ENCODE data around the gene RNF207.
A peak's percentile ranks its signal among the peaks of the same experiment; 100 is the strongest.

Gene RNF207

DNA sequence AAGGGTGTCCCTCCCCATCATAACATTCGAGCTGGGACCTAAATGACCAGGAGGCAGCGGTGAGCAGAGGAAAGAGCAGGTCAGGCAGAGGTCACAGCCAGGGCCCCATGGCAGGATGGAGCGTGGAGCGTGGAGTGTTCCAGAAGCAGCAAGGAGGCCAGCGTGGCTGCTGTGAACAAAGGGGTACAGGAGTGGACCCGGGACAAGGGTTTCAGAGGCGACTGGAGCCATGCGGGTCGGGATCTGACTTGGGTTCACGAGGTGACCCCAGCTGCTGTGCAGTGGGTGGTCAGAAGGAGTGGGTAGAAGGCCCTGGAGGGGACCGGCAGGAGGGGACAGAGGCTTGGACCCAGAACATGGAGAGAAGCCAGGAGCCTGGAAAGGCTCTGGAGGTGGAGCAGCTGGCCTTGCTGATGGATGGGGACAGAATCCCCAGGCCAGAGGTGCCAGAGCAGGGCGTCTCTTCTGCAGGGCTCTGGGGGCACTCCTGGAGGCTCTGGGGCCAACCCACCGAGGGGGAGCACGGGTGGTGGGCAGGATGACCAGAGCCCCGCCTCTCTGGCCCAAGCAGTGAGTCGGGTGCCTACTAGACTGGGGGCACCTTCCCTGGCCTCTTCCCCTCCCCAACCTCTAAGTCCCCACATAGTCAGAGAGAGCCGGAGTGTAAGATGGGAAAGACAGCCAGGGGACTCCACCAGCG lies 28.1 kb upstream of the RNF207 start:
- H3K4me1 ChIP-seq (ENCODE audit: insufficient read depth, low read length) = peaks cover 3% of the 10 kb centered on the region; the same call in 1 of the 2 replicates
- H3K27ac ChIP-seq (ENCODE audit: low read length) = no peak overlapping the region
- H3K9ac ChIP-seq (ENCODE audit: low read depth, low read length) = no peak overlapping the region
- no peaks in the 10 kb centered on the region for H3K36me3 ChIP-seq (ENCODE audit: insufficient read depth, low read depth, low read length)
- H3K9me3 ChIP-seq (ENCODE audit: insufficient read depth, low read depth, low read length) = no peaks in the 10 kb centered on the region; the same call in none of the 2 replicates
- H3K4me3 ChIP-seq (ENCODE audit: low read length) = no peak overlapping the region
- H3K27me3 ChIP-seq (ENCODE audit: insufficient read depth, low read length) = peaks cover 74% of the 10 kb centered on the region

- peaks cover 7% of the 10 kb centered on the region for H3K4me1 ChIP-seq (ENCODE audit: insufficient read depth, low read length)
- H3K9me3 ChIP-seq (ENCODE audit: insufficient read depth, low read depth, low read length) = no peaks in the 10 kb centered on the region; the same call in none of the 2 replicates
- H3K9ac ChIP-seq (ENCODE audit: low read depth, low read length) = no peak overlapping the region
- peak overlapping the region; percentile 33; the same call in 1 of the 2 replicates for H3K4me3 ChIP-seq (ENCODE audit: low read length)
- H3K36me3 ChIP-seq (ENCODE audit: insufficient read depth, low read depth, low read length) = no peaks in the 10 kb centered on the region
- peaks cover 85% of the 10 kb centered on the region for H3K27me3 ChIP-seq (ENCODE audit: insufficient read depth, low read length)
- no peak overlapping the region for H3K27ac ChIP-seq (ENCODE audit: low read length)
Observed at GRCh38 chr1:6178751-6179563, 27.0 kb upstream of the RNF207 start.

DNA sequence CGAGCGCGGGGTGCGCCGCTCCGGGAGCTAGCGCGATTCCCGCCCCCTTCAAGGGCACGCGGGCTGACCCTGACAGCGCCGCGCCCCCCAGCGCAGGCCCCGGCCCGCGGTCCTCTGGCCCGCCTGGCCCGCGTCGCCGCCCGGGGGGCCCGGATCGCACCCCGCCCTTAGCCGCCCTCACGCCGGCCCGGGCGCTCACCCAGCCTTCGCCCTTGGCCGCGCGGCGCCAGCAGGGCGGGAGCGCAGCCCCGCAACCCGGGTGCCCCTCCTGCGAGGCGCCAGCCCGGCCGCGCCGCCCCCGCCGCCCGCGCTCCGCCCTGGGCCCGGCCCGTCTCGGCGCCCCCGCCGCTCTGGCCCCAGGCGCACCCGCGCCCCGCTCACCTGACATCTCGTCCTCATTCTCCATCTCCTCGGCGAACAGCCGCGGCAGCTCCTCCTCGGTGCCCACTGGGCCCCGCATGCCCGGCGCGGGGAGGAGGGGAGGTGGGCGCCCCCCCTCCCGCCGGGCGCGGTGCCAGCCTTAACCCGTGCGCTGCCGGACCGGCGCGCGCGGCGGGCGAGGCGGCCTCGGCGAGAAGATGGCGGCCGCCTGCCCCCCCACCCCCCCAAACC lies 26.2 kb upstream of the RNF207 start:
- H3K9ac ChIP-seq (ENCODE audit: low read depth, low read length) = no peak overlapping the region
- no peak overlapping the region; the same call in 1 of the 2 replicates for H3K4me3 ChIP-seq (ENCODE audit: low read length)
- H3K27ac ChIP-seq (ENCODE audit: low read length) = no peak overlapping the region
- peaks cover 86% of the 10 kb centered on the region for H3K27me3 ChIP-seq (ENCODE audit: insufficient read depth, low read length)
- H3K4me1 ChIP-seq (ENCODE audit: insufficient read depth, low read length) = peaks cover 7% of the 10 kb centered on the region
- H3K36me3 ChIP-seq (ENCODE audit: insufficient read depth, low read depth, low read length) = peaks cover 4% of the 10 kb centered on the region
- H3K9me3 ChIP-seq (ENCODE audit: insufficient read depth, low read depth, low read length) = no peaks in the 10 kb centered on the region; the same call in none of the 2 replicates

- no peak within 1 kb of the TSS for H3K27ac ChIP-seq (ENCODE audit: low read length)
- no peaks in the 10 kb centered on the region; the same call in 1 of the 2 replicates for H3K9me3 ChIP-seq (ENCODE audit: insufficient read depth, low read depth, low read length)
- H3K9ac ChIP-seq (ENCODE audit: low read depth, low read length) = no peak within 1 kb of the TSS
- H3K27me3 ChIP-seq (ENCODE audit: insufficient read depth, low read length) = peaks cover 85% of the 10 kb centered on the region
- H3K4me1 ChIP-seq (ENCODE audit: insufficient read depth, low read length) = peaks cover 7% of the 10 kb centered on the region
- peak within 1 kb of the TSS; percentile 45; the same call in 1 of the 2 replicates for H3K4me3 ChIP-seq (ENCODE audit: low read length)
- peaks cover 10% of the 10 kb centered on the region for H3K36me3 ChIP-seq (ENCODE audit: insufficient read depth, low read depth, low read length)
Observed at GRCh38 chr1:6180268-6180706, 25.6 kb upstream of the RNF207 start, which contains the start of gene CHD5. CHD5 (minus strand) TSS chr1:6180321; CDS start chr1:6180023, 298 bp downstream.

- no peaks in the 10 kb centered on the region for H3K9me3 ChIP-seq (ENCODE audit: insufficient read depth, low read depth, low read length)
- peak overlapping the region; percentile 45; the same call in 1 of the 2 replicates for H3K4me3 ChIP-seq (ENCODE audit: low read length)
- peaks cover 16% of the 10 kb centered on the region for H3K36me3 ChIP-seq (ENCODE audit: insufficient read depth, low read depth, low read length)
- H3K4me1 ChIP-seq (ENCODE audit: insufficient read depth, low read length) = peaks cover 7% of the 10 kb centered on the region
- peaks cover 80% of the 10 kb centered on the region for H3K27me3 ChIP-seq (ENCODE audit: insufficient read depth, low read length)
- H3K9ac ChIP-seq (ENCODE audit: low read depth, low read length) = no peak overlapping the region
- no peak overlapping the region for H3K27ac ChIP-seq (ENCODE audit: low read length)
Observed at GRCh38 chr1:6180707-6181311, 25.1 kb upstream of the RNF207 start.

- Histone ChIP-seq H3K27ac (ENCODE audit: low read length) (no peak overlapping the region), H3K9ac (ENCODE audit: low read depth, low read length) (no peak overlapping the region), H3K4me3 (ENCODE audit: low read length) (peak overlapping the region; percentile 45; the same call in 1 of the 2 replicates), H3K4me1 (ENCODE audit: insufficient read depth, low read length) (peaks cover 7% of the 10 kb centered on the region), H3K9me3 (ENCODE audit: insufficient read depth, low read depth, low read length) (no peaks in the 10 kb centered on the region), H3K27me3 (ENCODE audit: insufficient read depth, low read length) (peaks cover 74% of the 10 kb centered on the region), H3K36me3 (ENCODE audit: insufficient read depth, low read depth, low read length) (peaks cover 20% of the 10 kb centered on the region)
Observed at GRCh38 chr1:6181347-6181770, 24.6 kb upstream of the RNF207 start.

- no peak overlapping the region for H3K27ac ChIP-seq (ENCODE audit: low read length)
- H3K9ac ChIP-seq (ENCODE audit: low read depth, low read length) = no peak overlapping the region
Observed at GRCh38 chr1:6183520-6183989, 22.4 kb upstream of the RNF207 start.

GRCh38 chr1:6184083-6184783 lies 21.7 kb upstream of the RNF207 start:
- no peak overlapping the region for H3K9ac ChIP-seq (ENCODE audit: low read depth, low read length)
- peaks cover 45% of the 10 kb centered on the region for H3K27me3 ChIP-seq (ENCODE audit: insufficient read depth, low read length)
- H3K9me3 ChIP-seq (ENCODE audit: insufficient read depth, low read depth, low read length) = no peaks in the 10 kb centered on the region
- peaks cover 7% of the 10 kb centered on the region for H3K4me1 ChIP-seq (ENCODE audit: insufficient read depth, low read length)
- H3K4me3 ChIP-seq (ENCODE audit: low read length) = no peak overlapping the region
- no peak overlapping the region for H3K27ac ChIP-seq (ENCODE audit: low read length)
- H3K36me3 ChIP-seq (ENCODE audit: insufficient read depth, low read depth, low read length) = peaks cover 47% of the 10 kb centered on the region

More at GRCh38 chr1:6183520-6183989, 22.4 kb upstream of the RNF207 start:
- Histone ChIP-seq H3K4me1 (ENCODE audit: insufficient read depth, low read length) (peaks cover 7% of the 10 kb centered on the region), H3K4me3 (ENCODE audit: low read length) (no peak overlapping the region), H3K27me3 (ENCODE audit: insufficient read depth, low read length) (peaks cover 52% of the 10 kb centered on the region), H3K9me3 (ENCODE audit: insufficient read depth, low read depth, low read length) (no peaks in the 10 kb centered on the region), H3K36me3 (ENCODE audit: insufficient read depth, low read depth, low read length) (peaks cover 40% of the 10 kb centered on the region)

DNA sequence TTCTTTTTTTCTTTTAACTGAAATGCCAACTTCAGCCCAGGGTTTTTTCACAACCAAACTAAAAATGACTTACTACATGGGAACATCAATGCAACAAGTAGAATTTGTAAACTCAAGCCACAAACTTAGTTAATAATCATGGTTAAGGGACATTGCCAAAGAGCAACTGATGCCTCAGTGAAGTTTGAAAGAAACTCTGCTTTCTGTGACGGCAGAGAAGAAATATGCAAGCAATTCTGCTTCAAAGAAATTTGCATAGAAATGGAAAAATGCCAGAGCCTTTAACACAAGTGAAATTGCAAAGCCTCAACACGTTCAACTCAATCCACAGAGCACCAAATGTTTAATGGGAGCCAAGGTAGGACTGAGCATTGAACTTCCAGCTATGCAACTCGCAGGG lies 20.8 kb upstream of the RNF207 start:
- Histone ChIP-seq H3K27ac (ENCODE audit: low read length) (no peak overlapping the region), H3K9me3 (ENCODE audit: insufficient read depth, low read depth, low read length) (no peaks in the 10 kb centered on the region), H3K9ac (ENCODE audit: low read depth, low read length) (no peak overlapping the region), H3K36me3 (ENCODE audit: insufficient read depth, low read depth, low read length) (peaks cover 56% of the 10 kb centered on the region), H3K4me1 (ENCODE audit: insufficient read depth, low read length) (peaks cover 7% of the 10 kb centered on the region), H3K27me3 (ENCODE audit: insufficient read depth, low read length) (peaks cover 39% of the 10 kb centered on the region), H3K4me3 (ENCODE audit: low read length) (no peak overlapping the region)

GRCh38 chr1:6185635-6186382 lies 20.1 kb upstream of the RNF207 start:
- H3K27ac ChIP-seq (ENCODE audit: low read length) = no peak overlapping the region

More at GRCh38 chr1:6185635-6186382, 20.1 kb upstream of the RNF207 start:
- H3K4me3 ChIP-seq (ENCODE audit: low read length) = no peak overlapping the region
- peaks cover 63% of the 10 kb centered on the region for H3K36me3 ChIP-seq (ENCODE audit: insufficient read depth, low read depth, low read length)
- H3K4me1 ChIP-seq (ENCODE audit: insufficient read depth, low read length) = peaks cover 7% of the 10 kb centered on the region
- no peak overlapping the region for H3K9ac ChIP-seq (ENCODE audit: low read depth, low read length)
- peaks cover 32% of the 10 kb centered on the region for H3K27me3 ChIP-seq (ENCODE audit: insufficient read depth, low read length)
- no peaks in the 10 kb centered on the region for H3K9me3 ChIP-seq (ENCODE audit: insufficient read depth, low read depth, low read length)
